Endometrial microvascular endothelial cells (primary cell): Measurements from ENCODE around the gene FAM83F. TPM values are rescaled to one million over a fixed set of nuclear protein-coding genes. Genes with fewer than 3 reads are reported as not detected.

Experiments
- in situ Hi-C: cut with HindIII; loops from 2 replicates; pipeline ENCODE4 v1.10.0; 2017; ENCODE audit warnings: low sequenced_read_pairs, low pct_unique_long_range_greater_than_20kb; ENCODE audit errors: inconsistent ontology term
- total RNA-seq: library from RNA; depleted of rRNA; stranded (reverse); fragments of >200 nt; gene quantifications from one replicate; pipeline ENCODE4 v1.2.3, GENCODE V29; 2015; ENCODE audit errors: inconsistent ontology term

Gene FAM83F
- total RNA-seq, 1 donor from 2014 or later: not detected

- in situ Hi-C loops: no loop called here
Measured at GRCh38 chr22:40025856-40026255, 31.1 kb downstream of the FAM83F start.

DNA sequence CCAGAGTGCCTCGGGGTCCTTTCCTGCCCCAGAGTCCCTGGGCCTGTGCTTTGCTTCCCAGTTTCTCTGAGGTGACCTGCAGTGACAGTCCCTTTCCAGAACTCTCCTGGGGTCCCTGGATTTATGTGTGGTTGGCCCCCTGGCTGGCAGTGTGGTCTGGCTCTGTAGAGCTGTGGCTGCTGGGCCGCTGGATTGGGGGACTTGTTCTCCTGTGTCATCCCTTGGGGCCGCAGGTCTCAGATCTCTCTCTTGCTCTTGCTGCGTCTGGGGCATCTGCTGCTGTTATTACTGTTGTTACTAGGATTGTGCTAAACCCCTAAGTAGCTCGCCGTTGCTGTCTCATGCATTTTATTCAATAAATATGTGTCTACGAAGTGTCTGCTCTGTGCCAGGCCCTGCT, 31.9 kb downstream of the FAM83F start:
- in situ Hi-C loops: no loop called here

DNA sequence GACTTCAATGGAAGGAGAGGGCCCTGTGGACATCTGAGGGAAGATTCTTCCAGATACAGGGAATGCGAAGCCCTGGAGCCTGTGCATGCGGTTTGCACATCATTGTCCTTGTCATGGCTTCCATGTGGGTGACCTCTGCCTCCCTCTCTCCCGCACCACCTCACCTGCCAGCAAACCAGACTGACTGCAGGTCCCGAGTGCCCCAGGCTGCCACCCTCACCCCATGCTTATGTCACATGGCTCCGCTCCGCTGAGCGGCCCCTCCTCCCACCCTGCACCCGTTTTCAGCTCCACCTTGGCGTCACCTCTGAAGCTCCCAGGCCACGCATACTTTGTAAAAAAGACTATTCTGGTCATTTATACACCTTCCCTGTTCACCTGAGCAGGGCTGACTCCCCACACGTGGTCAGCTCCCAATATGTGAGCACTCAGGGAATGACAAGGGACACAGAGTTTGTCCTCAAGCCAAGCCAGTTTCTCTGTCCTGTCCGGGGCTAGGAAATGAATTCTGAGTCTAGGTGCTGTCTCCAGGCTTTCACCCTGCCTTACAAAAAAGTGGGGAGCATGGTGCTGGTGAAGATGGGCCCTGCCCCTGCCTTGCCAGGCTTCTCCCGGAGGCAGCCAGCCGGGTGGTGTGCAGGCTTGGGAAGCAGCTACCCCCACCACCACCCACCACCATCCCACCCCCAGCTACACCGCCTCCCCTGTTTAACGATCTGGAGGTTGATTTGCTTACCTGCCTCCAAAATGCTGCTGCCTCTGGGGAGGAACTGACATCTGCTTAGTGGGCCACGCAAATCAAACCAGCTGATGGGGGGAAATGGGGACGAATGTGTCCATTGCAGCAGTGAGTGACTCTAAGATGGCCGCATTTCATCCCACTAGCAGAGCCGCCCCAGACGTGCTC, 32.7 kb downstream of the FAM83F start:
- in situ Hi-C loops: no loop called here

DNA sequence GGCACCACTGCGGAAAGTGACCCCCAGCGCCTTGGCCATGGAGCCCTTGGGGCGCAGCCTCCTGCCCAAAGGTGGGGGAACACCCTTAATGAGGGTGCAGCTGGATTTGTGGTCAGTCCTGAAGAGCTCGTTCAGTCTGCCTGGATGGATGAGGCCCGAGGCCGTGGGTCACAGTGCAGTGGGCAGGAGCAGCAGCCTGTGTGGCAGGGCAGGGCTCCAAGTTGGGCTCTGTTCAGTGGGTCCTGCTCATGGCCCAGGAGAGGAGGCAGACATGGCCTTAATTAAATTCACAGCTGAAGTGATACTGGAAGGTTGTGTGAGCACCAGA, 33.3 kb downstream of the FAM83F start:
- in situ Hi-C loops: no loop called here

DNA sequence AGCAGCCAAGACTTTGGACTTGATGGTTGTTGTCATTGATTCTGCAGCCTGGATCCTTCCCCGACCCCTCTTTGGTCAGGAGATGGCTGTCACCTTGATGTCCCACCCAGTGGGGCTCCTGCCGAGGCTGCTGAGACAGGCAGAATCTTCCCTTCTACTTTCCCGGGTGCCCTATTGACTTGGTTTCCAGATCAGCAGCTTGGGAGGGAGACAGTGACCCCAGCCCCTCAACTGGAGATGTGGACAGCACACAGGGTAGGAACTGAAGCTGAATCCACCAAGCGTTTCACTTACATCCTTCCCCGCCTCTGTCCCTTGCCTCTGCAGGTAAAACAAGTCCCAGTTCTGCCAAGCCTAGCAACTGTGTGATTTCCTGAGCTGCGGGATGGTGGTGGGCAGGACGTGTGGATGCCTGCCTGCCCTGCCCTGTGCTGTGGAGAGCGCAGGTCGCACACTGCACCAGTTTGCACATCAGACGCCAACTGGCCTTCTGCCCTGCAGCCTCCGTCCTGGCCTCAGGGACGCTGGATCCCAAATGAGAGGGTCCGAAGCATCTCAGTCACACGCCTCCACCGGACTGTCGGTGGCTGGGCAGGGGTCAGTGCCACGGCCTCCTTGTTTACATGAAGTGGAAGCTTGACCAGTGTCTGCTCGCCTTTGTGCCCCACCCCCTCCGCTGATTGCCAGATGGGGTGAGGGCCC, 34.6 kb downstream of the FAM83F start:
- in situ Hi-C loops: no loop called here

GRCh38 chr22:40030026-40030757, 35.4 kb downstream of the FAM83F start:
- in situ Hi-C loops: no loop called here

DNA sequence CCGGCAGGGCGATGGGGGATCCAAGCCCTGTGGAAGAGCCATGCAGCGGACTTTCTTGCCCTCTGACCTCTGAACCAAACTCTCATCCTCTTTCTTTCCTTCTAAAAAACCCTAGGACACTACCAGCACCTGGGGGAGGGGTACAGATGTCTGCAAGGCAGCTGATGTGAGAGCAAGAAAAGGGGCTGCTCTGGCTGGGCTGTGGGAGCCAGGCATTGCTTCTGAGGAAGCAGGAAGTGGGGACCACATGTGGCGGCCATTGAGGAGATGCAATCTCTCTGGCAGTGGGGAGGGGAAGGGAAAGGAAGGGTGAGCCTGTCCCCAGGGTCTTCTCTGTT, 36.0 kb downstream of the FAM83F start:
- in situ Hi-C loops: no loop called here

- in situ Hi-C loops: no loop called here
Measured at GRCh38 chr22:40031766-40032470, 37.2 kb downstream of the FAM83F start.

DNA sequence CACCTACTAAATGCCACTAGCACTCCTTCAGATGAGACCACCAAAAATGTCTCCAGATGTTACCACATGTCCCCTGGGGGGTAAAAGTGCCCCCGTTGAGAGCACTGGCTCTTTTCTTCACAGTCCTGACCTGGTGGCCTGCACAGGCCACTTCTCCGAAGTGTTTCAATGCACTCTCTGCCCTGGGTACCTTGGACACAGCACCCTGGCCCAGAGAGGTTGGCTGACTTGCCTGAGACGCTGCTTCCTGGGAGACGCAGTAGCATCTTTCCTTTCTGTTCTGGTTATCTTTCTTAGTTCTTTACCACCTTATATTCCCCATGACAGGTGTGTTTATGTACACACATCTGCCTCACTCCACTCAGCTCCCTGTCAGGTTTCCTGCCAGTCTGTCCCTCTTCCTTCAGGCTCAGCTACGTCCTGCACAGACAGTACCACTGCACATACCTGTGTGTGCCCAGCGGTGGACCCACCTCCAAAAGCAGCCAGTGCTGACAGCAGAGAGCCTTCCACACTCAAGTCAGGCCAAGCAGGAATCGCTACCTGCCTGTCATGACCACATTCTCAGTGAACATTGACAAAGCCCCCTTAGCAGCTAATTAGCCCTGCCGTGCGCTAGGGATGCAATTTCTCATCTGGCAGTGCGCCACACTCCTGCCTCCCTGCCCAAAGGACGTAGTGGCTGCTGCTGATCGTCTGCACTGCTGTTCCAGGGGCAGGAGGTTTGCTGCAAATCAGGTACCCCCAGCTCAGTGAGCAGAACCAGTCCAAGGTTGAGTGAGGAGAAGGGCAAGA, 39.0 kb downstream of the FAM83F start:
- in situ Hi-C loops: no loop called here

DNA sequence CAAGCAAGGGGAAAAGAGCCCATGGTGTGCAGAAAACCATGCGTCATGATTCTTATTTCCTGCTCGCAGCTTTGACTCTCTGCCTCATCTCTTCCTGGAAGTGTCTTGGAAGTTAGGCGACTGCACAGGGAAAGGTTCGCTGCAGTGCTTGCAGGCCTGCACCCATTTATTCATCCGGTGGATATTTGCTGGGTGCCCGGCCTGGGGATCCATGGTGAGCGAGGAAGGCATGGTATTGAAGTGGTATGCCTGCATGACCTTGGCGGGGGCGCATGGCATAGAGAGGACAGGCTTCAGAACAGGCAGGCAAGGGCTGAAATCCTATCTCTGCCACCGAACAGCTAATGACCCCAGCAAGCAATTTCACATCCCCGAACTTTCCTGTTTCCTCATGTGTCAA, 40.6 kb downstream of the FAM83F start:
- in situ Hi-C loops: no loop called here

- in situ Hi-C loops: no loop called here
Measured at GRCh38 chr22:40036126-40036525, 41.4 kb downstream of the FAM83F start.

- in situ Hi-C loops: no loop called here
Measured at GRCh38 chr22:40036591-40037225, 42.0 kb downstream of the FAM83F start.

DNA sequence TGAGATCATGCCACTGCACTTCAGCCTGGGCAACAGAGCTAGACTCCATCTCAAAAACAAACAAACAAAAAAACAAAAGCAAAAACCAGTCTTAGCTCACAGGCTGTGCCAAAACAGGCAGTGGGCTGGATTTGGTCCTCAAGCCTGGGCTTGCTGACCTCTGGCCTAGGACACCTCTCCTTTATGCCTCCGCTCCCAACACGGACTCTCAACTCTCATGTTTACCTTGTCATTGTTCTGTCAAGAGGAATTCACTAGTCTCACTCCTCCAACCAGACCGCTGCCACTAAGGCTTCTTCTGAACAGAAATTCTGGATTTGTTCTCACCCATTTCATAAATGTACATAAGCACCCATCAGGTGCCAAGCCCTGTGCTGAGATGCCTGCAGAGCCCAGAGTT, 42.6 kb downstream of the FAM83F start:
- in situ Hi-C loops: no loop called here

DNA sequence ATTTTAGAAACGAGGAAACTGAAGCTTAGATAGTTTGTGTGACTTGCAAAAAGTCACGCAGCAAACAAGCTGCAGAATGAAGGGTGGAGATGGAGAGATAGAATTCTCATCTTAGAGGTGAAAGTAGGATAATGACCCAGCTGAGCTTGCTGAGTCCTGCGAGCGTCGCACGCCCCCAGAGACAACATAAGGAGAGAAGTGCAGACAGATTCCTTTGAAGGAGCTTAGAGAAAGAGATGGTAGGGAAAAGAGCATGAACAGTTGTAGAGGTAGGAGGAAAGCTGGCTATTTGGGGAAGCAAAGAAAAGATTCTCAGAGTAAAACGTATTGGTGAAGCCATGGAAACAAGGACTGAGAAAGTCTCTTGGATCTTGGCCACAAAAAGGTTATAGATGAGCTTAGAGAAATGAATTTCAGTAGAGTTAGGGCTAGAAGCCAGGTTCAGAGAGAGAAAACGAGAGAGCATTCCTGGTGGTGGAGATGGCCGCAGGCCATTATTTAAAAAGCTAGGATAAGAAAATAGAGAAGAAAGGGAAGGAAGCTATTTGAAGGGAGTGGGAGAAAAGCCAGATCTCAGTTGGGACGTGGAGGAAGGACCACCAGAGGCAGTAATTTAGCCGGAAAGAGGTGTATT, 44.8 kb downstream of the FAM83F start:
- in situ Hi-C loops: no loop called here

DNA sequence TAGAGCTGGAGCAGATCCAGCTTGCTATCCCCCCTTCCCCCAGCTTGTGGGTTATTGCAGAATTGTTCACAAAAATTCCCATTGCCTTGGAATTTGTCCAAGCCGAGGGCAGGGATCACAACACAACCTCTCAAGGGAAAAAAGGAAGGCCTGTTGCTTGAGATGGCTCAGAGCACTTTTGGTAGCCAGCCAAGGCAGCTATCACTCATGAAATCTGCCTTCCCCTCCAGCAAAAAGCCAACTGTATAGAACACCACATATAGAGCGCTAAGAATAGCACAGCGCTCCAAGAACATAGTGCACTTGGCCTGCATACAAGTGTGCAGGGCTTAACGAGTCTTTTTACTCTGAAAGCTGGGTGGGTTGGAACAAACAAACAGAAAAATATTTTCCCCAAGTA, 46.2 kb downstream of the FAM83F start:
- in situ Hi-C loops: no loop called here

DNA sequence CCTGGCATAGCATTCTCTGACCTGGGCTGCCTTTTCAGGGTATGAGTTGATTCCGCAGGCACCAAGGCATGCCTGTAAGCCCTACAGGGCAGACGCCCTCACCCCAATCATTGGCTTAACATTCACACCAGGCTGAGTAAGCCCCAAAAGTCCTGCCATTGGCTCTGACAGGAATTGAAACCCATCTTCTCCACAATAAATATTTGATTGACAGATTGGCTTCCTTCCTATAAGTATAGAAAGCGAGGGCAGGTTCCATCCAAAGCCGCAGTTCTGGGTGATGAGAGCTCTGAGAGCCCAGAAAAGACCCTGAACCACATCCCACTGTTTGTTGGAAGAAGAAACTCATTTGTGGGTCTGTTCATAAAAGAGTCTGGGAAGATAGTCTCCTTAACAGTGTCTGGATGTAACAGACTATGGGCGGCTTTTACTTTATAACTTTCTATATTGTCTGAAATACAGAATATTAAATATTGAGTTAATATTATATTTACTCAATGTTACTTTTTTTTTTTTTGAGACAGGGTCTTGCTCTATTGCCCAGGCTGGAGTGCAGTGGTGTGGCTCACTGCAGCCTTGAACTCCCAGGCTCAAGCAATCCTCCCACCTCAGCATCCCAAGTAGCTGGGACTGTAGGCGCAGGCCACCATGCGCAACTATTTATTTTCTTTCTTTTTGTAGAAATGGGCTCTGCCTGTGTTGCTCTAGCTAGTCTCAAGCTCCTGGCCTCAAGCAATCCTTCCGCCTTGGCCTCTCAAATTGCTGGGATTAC, 46.8 kb downstream of the FAM83F start:
- in situ Hi-C loops: no loop called here

- in situ Hi-C loops: no loop called here
Measured at GRCh38 chr22:40042312-40042711, 47.6 kb downstream of the FAM83F start.
